K562 (cell line): ENCODE results near the gene GPR25.

Experiments used
- GABPA ChIP-seq: fragments of 200-800 bp; sonication (Bioruptor generic); conservative IDR thresholded peaks from 2 replicates; pipeline ENCODE4 v1.6.1; 2016; ENCODE audit warnings: low read depth, missing genetic modification characterization, missing compliant biosample characterization
- KDM1A ChIP-seq, 2 experiments: fragments of 450-650 bp; IDR thresholded peaks; 2 replicates each; pipeline ENCODE4 v1.6.1; 2016; ENCODE audit warnings: mild to moderate bottlenecking in 2 of 2
- L3MBTL2 ChIP-seq: fragments of 450-650 bp; IDR thresholded peaks from 2 replicates; pipeline ENCODE4 v1.6.1; 2016; ENCODE audit warnings: mild to moderate bottlenecking, moderate library complexity
- NFRKB ChIP-seq: fragments of 450-650 bp; IDR thresholded peaks from 2 replicates; pipeline ENCODE4 v1.6.1; 2016; ENCODE audit warnings: low read depth
- OTX1 ChIP-seq: fragments of 450-650 bp; formaldehyde crosslinking; IDR thresholded peaks from 2 replicates; pipeline ENCODE4 v1.4.0; 2022; ENCODE audit warnings: mild to moderate bottlenecking
- PCBP1 ChIP-seq: fragments of 200-400 bp; formaldehyde crosslinking; IDR thresholded peaks from 2 replicates; pipeline ENCODE4 v1.6.1; 2018; ENCODE audit warnings: mild to moderate bottlenecking, low read depth, low read length; ENCODE audit not compliant: poor library complexity, severe bottlenecking
- POLR2AphosphoS5 ChIP-seq: IDR thresholded peaks from 2 replicates; pipeline ENCODE4 v1.6.1; 2011; ENCODE audit warnings: mild to moderate bottlenecking, low read depth, low read length, moderate library complexity; ENCODE audit not compliant: control insufficient read depth, insufficient read depth
- TCF7L2 ChIP-seq: fragments of 150-350 bp; IDR thresholded peaks from 2 replicates; pipeline ENCODE4 v1.6.1; 2016; ENCODE audit warnings: low read depth, mild to moderate bottlenecking, low read length, moderate library complexity
- ZZZ3 ChIP-seq: fragments of 450-650 bp; IDR thresholded peaks from 2 replicates; pipeline ENCODE4 v1.6.1; 2016; ENCODE audit warnings: antibody characterized with exemption, mild to moderate bottlenecking, moderate library complexity
- TF ChIP-seq, protein P1 (sequence below), 2 experiments: fragments of 450-650 bp; IDR thresholded peaks; 2 replicates each; pipeline ENCODE4 v1.6.1; 2016
- TF ChIP-seq, protein P2 (sequence below), 3 experiments: IDR thresholded peaks in 2 of 3; conservative IDR thresholded peaks in 1 of 3; 2 replicates each; pipeline ENCODE4 v1.5.1; 2011 to 2012; ENCODE audit warnings: low read length in 3 of 3, mild to moderate bottlenecking in 3 of 3, control low read depth in 2 of 3, improper control_type of control experiment in 1 of 3, inconsistent platforms in 1 of 3, low read depth in 1 of 3, mixed read lengths in 1 of 3, moderate library complexity in 1 of 3; ENCODE audit not compliant: insufficient read depth in 2 of 3

DNA sequence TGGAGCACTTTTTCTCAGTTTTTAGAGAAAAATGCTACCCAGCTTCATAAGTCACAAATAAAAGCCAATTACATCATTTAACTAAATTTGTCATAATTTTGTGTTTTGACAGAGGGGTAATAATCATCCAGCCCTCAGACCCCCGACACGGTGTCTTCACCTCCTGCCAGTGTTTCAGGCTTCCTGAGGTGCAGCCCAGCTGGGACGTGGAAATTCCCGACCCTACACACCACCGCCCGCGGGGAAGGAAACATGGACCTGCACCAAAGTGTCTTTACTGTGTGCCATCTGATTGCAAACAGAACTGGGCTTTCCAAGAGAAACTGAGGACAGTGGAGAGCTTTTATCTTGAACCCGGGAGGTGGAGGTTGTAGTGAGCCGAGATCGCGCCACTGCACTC lies 14.3 kb downstream of the GPR25 start:
- TF ChIP-seq PCBP1 (no peak), GABPA (no peak), L3MBTL2 (no peak), ZZZ3 (no peak), KDM1A (IDR thresholded peaks at IDR 0.05) (no peak), OTX1 (CRISPR knock-in tag) (no peak), POLR2AphosphoS5 (no peak), TCF7L2 (no peak), NFRKB (no peak)
- TF ChIP-seq, protein P1, sequence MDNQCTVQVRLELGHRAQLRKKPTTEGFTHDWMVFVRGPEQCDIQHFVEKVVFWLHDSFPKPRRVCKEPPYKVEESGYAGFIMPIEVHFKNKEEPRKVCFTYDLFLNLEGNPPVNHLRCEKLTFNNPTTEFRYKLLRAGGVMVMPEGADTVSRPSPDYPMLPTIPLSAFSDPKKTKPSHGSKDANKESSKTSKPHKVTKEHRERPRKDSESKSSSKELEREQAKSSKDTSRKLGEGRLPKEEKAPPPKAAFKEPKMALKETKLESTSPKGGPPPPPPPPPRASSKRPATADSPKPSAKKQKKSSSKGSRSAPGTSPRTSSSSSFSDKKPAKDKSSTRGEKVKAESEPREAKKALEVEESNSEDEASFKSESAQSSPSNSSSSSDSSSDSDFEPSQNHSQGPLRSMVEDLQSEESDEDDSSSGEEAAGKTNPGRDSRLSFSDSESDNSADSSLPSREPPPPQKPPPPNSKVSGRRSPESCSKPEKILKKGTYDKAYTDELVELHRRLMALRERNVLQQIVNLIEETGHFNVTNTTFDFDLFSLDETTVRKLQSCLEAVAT (IDR thresholded peaks at IDR 0.05): no peak
- TF ChIP-seq, protein P2, sequence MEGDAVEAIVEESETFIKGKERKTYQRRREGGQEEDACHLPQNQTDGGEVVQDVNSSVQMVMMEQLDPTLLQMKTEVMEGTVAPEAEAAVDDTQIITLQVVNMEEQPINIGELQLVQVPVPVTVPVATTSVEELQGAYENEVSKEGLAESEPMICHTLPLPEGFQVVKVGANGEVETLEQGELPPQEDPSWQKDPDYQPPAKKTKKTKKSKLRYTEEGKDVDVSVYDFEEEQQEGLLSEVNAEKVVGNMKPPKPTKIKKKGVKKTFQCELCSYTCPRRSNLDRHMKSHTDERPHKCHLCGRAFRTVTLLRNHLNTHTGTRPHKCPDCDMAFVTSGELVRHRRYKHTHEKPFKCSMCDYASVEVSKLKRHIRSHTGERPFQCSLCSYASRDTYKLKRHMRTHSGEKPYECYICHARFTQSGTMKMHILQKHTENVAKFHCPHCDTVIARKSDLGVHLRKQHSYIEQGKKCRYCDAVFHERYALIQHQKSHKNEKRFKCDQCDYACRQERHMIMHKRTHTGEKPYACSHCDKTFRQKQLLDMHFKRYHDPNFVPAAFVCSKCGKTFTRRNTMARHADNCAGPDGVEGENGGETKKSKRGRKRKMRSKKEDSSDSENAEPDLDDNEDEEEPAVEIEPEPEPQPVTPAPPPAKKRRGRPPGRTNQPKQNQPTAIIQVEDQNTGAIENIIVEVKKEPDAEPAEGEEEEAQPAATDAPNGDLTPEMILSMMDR (IDR thresholded peaks at IDR 0.05 in 2 of 3, conservative IDR thresholded peaks at IDR 0.05 in 1 of 3; ENCODE audit: insufficient read depth in 2 of 3, low read depth in 1 of 3, low read length in 3 of 3): no peak
